GM21360 (cell line): Measurements from ENCODE around the gene CLHC1.
A peak's percentile ranks its signal among the peaks of the same experiment; 100 is the strongest.
"Not testable (repeated sequence)": the region's sequence is repeated elsewhere in the genome, so short reads cannot be mapped to it uniquely, and the experiment has no call there.

ENCODE experiments used
- ATAC-seq: cut with Tn5 transposase; IDR thresholded peaks from one replicate; pipeline ENCODE4 v1.9.1; 2021; ENCODE audit warnings: mild to moderate bottlenecking, moderate library complexity; ENCODE audit not compliant: unreplicated experiment

CLHC1 gene

GRCh38 chr2:55137024-55137958 lies 94.8 kb downstream of the CLHC1 start:
- no peak for ATAC-seq

GRCh38 chr2:55136138-55136541 lies 96.0 kb downstream of the CLHC1 start:
- no peak for ATAC-seq

- ATAC-seq, result no peak
Observed at GRCh38 chr2:55135491-55135890, 96.6 kb downstream of the CLHC1 start.

GRCh38 chr2:55134316-55134706 lies 97.8 kb downstream of the CLHC1 start:
- ATAC-seq, result no peak

GRCh38 chr2:55133467-55134315 lies 98.4 kb downstream of the CLHC1 start:
- peak; percentile 85 for ATAC-seq

GRCh38 chr2:55130849-55131248 lies 101.2 kb downstream of the CLHC1 start:
- no peak for ATAC-seq

- not testable (repeated sequence) for ATAC-seq
Observed at GRCh38 chr2:55126643-55127042, 105.5 kb downstream of the CLHC1 start.
